Erythroblast (primary cell): ENCODE results near the gene HAPSTR1.

Experiments used
- GATA1 ChIP-seq: IDR thresholded peaks from 2 replicates; pipeline ENCODE4 v1.6.1; 2011; ENCODE audit warnings: low read depth, mild to moderate bottlenecking, control low read depth, low read length, moderate library complexity
- POLR2A ChIP-seq: IDR thresholded peaks from 2 replicates; pipeline ENCODE4 v1.6.1; 2011; ENCODE audit warnings: mild to moderate bottlenecking, low read length

DNA sequence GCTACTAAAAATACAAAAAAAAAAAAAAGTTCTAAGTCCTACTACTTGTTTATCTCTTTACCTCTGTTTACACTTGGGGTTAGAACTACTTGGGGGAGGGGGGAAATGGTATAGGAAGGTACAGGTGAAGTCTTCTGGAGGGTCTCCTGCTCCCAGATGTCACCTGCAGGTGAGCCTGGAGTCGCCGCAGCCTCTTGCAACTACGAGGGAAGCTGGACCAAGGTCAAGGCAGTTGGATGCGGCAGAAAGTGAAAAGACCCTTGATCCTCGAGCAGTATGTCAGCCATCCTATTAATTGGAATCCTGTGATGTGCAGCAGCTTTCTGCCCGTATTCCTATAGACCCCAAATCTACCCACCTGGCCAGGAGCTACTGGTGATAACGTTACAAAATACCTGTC, 33.0 kb downstream of the HAPSTR1 start:
- TF ChIP-seq POLR2A: no peak
- no peak for TF ChIP-seq GATA1
